ENCODE measurements around the gene TMED4.
"Not testable (repeated sequence)": the region's sequence is repeated elsewhere in the genome, so short reads cannot be mapped to it uniquely, and the experiment has no call there.

The TMED4 gene

DNA sequence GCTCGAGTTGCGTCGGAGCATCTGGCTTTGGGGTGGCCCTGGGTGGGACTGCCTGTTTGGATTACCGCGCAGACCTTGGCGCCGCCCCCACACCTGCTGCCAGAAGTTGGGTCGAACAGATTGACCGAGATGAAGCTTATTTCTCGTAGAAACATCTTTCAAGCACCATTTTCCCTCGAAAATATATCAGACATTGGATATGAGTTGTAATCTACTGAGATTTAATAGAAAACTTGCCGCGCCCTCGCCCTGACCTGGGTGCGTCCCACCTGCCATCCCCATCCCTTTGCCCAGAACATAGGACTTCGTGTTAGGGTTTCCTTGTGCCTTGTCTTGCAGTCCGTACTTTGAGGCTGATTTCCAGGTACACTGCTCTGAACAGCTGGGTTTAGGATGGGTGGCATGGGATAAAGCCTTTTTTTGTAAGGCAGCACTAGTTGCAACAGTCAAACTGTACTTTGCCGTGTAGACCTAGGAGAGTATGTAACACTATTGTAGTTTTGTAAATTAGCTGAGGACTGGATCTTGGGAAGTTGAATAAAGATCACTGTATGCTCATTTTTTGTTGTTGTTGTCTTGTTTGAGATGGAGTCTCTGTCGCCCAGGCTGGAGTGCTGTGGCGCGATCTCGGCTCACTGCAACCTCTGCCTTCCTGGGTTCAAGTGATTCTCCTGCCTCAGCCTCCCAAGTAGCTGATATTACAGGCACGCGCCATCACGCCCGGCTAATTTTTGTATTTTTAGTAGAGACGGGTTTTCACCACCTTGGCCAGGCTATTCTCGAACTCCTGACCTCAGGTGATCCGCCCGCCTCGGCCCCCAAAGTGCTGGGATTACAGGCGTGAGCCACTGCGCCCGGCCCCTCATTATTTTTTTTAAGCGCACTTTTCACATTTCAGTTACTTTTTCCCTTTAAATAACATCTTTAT, 25.4 kb upstream of the TMED4 start:
- DNase-seq = no peak

DNA sequence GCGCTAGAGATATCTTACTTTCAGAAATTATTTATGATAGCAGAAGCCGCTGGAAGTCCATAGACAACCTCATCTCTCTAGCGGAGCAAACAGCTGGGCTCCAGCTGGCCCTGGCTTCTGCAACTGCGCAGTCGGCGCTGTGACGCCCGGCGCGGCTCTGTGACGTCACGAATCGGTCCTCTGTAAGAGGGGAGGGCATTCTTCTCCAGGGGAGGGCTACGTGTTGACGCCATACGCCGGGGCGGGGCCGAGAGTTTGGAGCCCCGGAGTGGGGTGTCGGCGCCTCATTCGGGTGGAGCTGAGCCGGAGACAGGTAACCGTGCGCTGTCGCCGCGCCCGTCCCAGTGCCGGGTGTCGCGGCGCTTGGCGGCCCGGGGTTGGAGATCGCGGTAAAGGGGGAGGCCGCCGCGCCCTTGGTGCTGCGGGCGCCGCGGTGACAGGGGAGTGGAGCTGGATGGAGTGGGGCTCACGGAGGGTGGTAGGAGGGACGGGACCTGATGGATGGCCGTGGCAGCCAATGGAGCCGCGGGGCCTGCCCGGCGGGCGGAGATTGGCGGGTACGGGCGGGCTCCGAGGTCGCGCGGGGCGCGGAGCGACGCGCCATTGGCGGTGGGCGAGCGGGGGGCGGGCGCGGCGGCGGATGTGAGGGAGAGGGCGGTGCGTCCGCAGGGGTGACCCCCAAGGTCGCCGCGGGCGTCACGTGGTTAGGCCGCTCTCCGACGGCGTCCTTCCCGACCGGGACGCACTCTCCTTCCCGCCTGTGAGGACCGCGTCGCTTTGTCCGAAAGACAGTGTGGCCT, 24.5 kb upstream of the TMED4 start, which contains the start of gene OGDH:
OGDH (plus strand) TSS at position 287 of the 800 bp plus-strand sequence. CDS start 17,717 bp downstream, outside the sequence.
- peak; percentile 100 for DNase-seq

DNA sequence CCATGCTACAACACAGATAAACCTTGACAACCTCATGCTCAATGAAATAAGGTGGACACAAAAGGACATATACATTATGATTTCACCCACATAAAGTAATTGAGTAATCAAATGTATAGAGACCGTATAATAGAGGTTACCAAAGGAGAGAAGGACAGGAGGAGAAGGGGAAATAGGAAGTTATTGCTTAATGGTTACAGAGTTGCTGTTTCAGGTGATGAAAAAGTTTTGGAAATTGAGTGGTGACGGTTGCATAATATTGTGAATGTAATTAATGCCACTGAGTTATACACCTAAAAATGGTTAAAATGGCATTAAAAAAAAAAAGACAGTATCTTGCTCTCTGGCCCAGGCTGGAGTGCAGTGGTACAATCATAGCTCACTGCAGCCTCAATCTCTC, 22.9 kb upstream of the TMED4 start:
- no peak for DNase-seq

DNA sequence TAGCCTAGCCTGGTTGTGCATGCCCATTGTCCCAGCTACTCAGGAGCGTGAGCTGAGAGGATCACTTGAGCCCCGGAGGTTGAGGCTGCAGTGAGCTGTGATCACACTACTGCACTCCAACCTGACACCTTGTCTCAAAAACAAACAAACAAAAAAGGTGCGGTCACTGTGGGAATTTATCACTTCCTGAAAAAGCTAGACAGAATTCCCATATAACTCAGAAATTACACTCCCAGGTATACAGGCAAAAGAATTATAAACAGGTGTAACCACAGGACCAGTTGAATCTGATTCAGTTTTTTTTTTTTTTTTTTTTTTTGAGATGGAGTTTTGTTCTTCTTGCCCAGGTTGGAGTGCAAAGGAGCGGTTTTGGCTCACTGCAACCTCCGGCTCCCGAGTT, 21.2 kb upstream of the TMED4 start:
- DNase-seq = no peak

DNA sequence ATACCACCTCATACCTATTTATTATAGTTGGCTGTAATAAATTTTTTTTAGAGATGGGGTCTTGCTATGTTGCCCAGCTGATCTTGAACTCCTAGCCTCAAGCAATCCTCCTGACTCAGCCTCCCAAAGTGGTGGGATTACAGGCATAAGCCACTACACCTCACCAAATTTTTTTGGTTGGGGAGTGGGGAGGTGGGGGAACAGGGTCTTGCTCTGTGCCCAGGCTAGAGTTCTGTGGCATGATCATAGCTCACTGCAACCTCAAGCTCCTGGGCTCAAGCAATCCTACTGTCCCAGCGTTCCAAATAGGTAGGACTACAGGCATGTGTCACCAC, 20.5 kb upstream of the TMED4 start:
- no peak for DNase-seq

DNA sequence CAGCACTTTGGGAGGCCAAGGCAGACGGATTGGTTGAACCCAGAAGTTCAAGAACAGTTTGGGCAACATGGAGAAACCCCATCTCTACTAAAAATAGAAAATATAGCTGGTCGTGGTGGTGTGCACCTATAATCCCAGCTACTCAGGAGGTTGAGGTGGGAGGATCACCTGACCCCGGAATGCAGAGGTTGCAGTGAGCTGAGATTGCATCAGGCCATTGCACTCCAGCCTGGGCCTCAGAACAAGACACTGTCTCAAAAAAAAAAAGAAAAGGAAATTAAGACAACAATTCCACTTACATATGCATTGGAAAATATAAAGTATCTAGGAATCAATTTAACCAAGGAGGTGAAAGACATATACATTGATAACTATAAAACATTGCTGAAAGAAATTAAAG, 17.2 kb upstream of the TMED4 start:
- no peak for DNase-seq

DNA sequence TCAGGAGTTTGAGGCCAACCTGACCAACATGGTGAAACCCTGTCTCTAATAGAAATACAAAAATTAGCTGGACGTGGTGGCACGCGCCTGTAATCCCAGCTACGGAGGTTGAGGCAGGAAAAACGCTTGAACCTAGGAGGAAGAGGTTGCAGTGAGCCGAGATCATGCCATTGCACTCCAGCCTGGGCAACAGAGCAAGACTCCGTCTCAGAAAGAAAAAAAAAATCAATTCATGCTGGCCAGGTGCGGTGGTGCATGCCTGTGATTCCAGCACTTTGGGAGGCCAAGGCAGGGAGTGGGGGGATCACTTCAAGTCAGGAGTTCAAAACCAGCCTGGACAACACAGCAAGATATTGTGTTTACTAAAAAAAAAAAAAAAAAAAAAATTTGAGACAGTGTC, 15.2 kb upstream of the TMED4 start:
- not testable (repeated sequence) for DNase-seq

DNA sequence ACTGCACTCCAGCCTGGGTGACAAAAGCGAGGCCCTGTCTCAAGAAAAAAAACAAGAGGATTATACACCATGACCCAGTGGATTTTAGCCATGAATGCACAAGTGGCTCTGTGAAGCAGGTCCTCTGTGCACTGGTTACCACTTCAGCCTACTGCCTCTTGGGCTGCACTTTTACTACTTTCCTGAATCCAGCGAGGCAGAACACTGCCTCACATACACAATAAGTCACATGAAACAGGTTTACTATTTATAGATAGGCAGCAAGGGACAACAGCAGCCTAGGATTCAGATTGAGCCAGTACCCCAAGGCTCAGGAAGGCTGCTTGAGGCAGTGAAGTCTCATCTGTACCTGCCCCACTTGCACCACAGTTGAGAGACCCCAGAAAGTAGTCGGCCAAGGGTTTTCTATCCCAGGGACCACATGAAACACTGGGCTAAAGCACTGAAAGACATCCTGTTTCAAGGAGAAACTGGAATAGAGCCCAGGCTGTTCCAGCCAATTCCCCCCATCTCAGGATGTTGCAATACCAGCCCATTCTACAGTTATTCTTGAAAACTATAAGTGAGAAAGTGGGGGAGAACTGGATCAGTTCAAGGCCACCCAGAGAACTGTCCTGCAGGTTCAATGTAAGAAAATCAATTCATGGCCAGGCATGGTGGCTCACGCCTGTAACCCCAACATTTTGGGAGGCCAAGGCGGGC, 14.1 kb upstream of the TMED4 start:
- DNase-seq = no peak

DNA sequence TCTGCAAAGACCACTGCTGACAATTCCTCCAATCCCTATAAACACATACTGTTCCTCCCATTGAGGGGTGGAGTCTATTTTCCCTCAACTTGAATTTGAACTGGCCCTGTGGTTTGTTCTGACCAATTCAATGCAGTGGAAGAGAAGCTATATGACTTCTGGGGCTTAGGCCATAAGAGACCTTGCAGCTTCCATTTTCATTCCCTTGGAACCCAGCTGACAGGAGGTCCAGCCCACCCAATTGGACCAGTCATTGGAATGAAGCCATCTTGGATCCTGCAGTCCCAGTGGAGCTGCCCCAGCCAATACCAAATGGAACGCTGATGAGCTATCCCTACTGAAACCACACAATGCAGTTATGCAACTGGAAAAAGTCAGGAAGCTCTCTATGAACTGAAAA, 8.9 kb upstream of the TMED4 start:
- DNase-seq = no peak

DNA sequence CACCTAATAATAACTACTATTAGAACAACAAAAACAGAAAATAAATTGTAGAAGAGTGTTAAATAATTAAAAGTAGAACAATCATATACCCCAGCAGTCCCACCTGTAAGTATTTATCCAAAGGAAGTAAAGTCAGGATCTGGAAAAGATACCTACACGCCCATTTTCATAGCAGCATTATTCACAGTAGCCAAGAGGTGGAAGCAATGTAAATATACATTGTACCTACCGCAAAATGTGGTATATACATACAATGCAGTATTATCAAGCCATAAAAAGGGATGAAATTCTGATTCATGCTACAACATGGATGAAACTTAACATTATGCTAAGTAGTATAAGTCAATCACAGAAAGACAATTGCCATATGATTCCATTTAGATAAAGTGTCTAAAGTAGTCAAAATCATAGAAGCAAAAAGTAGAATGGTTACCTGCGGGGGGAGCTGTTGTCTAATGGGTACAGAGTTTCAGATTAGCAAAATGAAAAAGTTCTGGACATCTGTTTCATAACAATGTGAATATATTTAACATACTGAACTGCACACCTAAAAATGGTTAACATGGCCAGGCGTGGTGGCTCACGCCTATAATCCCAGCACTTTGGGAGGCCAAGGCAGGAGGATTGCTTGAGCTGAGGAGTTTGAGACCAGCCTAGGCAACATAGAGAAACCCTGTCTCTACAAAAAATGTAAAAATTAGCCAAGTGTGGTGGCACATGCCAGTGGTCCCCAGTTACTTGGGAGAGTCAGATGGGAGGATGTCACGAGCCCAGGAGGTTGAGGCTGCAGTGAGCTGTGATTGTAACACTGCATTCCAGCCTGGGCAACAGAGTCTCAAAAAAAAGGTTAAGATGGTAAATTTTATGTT, 6.0 kb upstream of the TMED4 start:
- peak; percentile 67 for DNase-seq

DNA sequence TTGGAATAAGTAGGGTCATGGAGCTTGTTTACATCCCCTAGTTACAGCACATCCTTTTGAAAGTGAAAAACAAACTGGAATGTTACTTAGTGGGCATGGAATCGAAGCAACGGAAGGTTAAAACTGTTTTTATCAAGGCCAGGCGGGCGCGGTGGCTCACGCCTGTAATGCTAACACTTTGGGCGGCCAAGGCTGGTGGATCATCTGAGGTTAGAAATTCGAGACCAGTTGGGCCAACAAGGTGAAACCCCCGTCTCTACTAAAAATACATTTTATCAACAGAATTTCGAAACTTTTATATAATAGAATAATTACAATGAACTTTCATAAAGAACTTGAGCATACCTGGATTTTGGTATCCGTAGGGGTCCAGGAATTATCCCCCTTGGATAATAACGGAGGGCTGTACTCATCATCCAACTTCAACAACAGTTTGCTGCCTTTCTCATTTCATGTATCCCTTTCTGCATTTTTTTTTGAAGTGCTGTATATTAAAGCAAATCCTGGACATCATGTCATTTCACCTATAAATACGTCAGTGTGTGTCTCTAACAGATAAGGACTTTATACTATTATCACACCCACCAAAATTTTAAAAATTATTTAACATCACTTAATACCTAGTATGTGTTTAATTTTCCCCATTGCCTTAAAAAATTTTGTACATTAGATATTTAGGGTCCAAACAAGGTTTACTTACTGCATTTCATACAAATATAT, 1.3 kb upstream of the TMED4 start:
- no peak for DNase-seq

DNA sequence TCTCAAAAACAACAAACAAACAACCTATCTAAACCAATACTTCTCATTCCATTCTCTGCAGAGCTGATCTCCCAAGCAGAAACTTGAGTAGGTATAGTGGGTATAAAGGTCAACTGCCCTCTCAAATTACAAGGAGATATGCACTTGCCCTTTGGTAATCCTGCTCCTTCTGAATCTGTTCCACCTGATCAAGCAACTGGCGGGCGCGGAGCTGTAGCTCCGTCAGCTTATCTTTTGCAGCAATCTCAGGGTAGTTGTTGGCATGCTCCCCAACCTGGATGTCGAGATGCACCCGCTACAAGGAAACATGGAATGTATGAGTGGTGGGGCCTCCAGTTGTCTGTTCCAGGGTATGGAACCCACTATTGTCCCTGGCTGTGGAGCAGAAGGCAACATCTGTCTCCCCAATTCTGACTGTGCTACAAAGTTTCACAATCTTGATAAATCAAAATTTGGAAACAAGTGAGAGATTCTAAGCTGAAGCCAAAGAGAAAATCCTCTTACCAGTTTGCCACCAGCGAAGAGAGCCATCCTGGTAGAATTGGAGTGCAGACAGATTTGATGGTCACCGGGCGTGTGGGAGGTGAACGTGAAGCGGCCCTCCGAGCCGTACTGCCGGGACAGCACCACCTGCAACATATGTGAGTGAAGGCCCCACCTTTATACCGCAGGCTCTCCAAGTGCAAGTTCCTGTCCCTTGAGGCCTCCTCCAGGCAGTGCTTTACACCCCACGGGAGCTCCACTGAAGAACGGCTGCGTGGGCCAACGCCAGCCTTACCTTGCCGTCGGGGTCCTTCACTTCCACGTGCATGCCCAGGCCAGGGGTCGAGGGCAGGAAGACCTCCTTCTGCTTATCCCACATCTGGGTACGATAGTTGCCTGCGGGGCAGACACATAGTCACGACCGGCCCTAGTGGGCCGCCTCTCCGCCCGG, 819 bp downstream of the TMED4 start:
- peak; percentile 65 for DNase-seq

DNA sequence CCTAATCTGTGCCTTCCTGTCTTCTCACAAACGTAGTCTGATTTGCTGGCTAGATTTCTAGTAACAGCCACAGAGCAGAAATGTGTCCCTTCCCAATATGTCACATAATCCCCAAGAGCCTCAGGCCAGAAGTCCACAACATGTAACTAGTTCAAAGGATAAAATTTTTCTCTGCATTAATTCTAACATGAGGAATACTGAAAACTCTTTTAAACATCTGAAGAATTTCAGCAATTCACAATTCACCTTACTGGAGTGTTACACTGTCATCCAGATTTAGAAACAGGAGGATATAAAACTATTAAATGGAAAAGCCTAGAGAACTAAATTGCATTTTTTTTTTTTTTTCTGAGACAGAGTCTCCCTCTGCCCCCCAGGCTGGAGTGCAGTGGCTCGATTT, 5.8 kb downstream of the TMED4 start:
- no peak for DNase-seq

DNA sequence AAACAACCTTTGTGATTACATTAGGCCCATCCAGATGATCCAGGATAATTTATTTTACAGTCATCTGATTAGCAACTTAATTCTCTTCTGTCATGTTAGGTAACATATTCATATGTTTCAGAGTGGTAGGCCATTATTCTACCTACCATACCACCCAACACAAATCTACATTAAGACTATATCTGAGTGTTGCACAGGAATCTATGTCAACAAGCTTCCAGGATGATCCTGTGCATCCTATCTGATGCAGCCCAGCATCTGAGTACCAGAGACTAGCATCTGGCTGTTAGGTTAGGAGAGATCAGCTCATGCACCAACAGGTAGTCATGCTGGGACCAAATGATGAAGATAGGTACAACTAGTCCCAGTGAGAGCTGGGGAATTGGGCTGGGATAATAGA, 7.0 kb downstream of the TMED4 start:
- no peak for DNase-seq

DNA sequence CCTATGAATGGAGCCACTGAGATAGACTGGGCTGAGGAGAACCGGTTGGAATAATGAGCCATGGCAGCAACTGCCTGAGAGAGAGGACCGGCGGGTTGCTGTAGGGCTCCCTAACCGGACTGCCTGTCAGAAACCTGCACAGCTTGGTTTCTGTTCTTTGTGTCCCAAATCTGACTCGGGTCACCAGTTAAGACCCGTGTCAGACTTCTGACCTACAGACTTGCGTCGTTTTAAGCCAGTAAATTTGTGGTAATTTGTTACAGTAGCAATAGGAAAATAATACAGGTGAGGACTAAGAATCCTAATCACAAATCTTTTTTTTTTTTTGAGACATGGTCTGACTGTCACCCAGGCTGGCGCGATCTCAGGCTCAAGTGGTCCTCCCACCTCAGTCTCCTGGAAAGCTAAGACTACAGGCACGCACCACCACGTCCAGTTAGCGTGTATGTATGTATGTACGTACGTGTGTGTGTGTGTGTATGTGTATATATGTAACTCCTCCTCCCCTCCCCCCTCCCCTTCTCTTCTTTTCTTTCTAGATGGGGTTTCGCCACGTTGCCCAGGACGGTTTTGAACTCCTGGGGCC, 7.7 kb downstream of the TMED4 start:
- no peak for DNase-seq

DNA sequence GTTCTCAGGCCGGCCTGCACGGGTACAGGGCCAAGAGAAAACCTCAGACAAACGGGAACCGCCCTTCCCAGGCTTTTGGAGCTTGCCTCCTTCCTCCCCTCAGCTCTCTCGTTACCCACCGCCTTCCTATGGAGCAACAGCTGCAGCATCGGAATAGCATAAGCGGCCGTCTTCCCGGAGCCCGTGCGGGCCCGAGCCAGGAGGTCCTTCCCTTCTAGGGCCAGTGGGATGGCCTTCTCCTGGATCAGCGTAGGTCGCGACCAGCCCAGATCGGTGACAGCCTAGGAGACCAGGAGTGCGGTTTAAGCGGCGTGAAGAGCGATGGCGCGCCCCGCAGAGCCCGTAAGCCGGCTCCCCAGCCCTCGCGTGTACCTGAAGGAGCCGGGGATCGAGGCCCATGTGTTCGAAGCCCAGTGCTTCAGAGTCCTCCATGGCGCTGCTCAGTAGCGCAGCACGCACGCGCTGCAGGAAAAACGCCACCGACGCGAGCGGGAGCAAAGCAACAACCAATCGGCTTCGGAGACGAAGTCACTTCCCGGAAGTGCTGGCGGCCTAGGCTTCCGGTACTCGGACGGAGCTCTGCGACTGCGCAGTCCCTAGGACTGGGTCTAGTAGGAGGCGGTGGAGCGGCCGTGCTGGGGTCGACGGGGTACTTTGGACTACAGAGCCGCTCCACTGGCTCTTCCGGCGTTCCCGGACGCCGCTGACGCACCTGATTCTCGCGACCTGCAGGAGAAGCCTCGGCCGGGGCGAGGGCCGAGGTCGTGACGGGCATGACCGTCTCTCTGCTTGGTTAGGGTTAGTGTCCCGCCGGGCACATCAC, 8.4 kb downstream of the TMED4 start, which contains the start of gene DDX56:
DDX56 (minus strand) TSS at position 445 of the 823 bp plus-strand sequence; CDS start at position 432, 13 bp downstream.
- DNase-seq = peak; percentile 97

DNA sequence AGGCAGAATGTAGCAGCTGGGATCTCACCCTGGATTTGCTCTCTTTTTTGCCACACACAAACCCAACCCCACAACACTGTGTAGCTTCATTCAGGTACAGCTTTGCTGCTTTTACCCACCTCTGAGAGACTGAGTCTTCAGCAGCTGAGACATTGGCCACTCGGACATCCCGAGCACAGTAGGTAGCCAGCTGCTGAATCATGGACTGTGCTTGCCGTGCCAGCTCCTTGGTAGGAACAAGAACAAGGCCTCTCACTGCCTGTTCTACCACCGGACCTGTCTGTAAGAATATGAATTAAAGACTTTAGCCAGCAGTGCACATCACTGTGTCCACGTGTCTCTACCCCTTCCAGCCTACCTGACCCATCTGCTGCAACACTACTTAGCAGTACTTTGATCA, 9.3 kb downstream of the TMED4 start:
- no peak for DNase-seq

DNA sequence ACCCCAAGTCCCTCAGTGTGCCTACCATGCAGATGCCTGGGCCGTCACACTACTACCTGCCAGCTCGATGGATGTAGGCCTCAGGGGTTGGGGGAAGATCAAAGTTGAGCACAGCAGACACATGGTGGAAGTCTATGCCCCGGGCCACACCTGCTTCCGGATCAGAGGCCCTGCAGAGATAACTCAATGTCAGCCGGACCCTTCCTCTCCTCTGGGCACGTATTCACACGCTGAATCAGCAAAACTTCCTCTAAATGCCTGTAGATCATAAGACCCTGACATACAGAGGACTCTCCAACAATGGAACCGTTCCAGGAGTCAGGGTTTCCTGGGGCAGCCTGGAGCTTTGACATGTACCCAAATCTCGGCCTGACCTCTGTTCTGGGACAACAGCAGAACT, 12.1 kb downstream of the TMED4 start:
- no peak for DNase-seq

All from stimulated activated CD4-positive, alpha-beta T cell treated with anti-CD3 and anti-CD28 coated beads, Interleukin-15, amount 100 ng/mL, for 24 hours (primary cell).